ENCODE results near the gene AFF3. TPM values are rescaled to one million over a fixed set of nuclear protein-coding genes. Genes with fewer than 3 reads are reported as not detected.

Gene AFF3
- total and polyA plus RNA-seq, 4 donors = 0.48 to 5.3 (median 2.3) TPM

DNA sequence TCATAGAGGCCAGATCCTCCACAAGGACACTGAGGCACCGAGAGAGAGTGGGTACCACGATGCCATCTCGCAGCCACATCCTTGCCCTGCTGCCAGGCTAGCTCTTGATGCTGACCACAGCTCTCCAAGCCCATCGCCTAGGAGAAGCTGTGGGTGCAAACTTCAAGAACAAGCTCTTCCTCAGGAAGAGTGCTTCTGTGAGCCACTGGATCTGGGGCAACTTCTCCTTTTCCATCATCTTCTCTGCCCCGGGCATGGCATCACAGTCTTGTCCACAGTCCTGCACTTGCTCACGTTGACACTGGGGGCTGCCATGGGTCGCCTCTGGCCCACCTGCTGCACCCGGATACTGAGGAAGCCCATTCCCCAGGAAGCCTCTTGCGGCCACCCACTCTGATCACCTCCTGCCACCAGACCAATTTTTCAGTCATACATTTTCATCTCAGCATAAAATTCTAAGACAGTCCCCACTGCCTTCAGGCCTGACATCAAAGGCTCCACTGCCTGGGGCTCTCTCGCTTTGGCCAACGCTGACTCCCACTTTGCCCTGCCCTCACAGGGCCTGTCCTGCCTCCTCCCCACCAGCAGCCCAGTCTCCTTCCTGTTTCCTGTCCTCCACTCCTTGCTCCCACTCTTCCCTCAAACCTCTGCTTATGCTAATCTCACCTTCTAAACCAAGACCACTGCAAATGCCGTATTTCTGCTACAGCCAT is 243.9 kb downstream of the AFF3 start:
- no peaks in the 10 kb centered on the region for H3K36me3 ChIP-seq (ENCODE audit: control insufficient read depth in 4 of 4, insufficient read depth in 3 of 4, low read depth in 1 of 4, low read length in 3 of 4)
- 80% methylated on average over 12 of the region's 12 CpGs for WGBS
- H3K27ac ChIP-seq (ENCODE audit: low read depth in 1 of 2, low read length in 2 of 2) = peak overlapping the region; percentile 0 to 9

DNA sequence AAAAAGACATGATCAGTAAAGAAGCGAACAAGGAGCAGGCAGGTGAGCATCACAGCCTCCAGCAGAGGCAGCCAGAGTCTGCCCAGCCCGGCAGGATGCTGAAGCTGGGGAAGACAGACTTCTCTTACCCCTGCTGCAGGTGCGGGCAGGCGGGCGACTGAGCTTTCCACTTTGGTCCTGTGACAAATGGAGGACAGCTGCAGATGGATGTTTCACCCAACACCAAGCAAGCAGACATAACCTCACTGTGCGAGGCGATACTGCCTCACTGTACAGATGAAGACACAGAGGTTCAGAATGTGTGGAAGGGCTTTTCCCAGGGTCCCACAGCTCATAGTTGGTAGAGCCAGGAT is 251.0 kb downstream of the AFF3 start:
- TF ChIP-seq FOXA1 (IDR thresholded peaks at IDR 0.05) (no peak), RAD21 (IDR thresholded peaks at IDR 0.05) (no peak)
- WGBS = 95% methylated on average over 7 of the region's 7 CpGs
- H3K27me3 ChIP-seq (ENCODE audit: control insufficient read depth in 4 of 4, insufficient read depth in 4 of 4, low read length in 3 of 4) = no peaks in the 10 kb centered on the region

More for the DNA sequence above, 243.9 kb downstream of the AFF3 start:
- no peak for DNase-seq (ENCODE audit: low spot score)
- Histone ChIP-seq H3K9ac (ENCODE audit: low read depth in 1 of 2, low read length in 2 of 2) (no peak overlapping the region), H3K4me1 (ENCODE audit: control insufficient read depth in 4 of 4, insufficient read depth in 4 of 4, low read length in 3 of 4) (peaks cover 7 to 25% (median 12%) of the 10 kb centered on the region in 4 donors), H3K27me3 (ENCODE audit: control insufficient read depth in 4 of 4, insufficient read depth in 4 of 4, low read length in 3 of 4) (no peaks in the 10 kb centered on the region), H3K9me3 (ENCODE audit: control insufficient read depth in 4 of 4, low read length in 3 of 4) (no peaks in the 10 kb centered on the region), H3K4me3 (ENCODE audit: low read depth in 1 of 3, low read length in 3 of 3) (no peak overlapping the region)
- no peak for TF ChIP-seq FOXA1 (IDR thresholded peaks at IDR 0.05)

DNA sequence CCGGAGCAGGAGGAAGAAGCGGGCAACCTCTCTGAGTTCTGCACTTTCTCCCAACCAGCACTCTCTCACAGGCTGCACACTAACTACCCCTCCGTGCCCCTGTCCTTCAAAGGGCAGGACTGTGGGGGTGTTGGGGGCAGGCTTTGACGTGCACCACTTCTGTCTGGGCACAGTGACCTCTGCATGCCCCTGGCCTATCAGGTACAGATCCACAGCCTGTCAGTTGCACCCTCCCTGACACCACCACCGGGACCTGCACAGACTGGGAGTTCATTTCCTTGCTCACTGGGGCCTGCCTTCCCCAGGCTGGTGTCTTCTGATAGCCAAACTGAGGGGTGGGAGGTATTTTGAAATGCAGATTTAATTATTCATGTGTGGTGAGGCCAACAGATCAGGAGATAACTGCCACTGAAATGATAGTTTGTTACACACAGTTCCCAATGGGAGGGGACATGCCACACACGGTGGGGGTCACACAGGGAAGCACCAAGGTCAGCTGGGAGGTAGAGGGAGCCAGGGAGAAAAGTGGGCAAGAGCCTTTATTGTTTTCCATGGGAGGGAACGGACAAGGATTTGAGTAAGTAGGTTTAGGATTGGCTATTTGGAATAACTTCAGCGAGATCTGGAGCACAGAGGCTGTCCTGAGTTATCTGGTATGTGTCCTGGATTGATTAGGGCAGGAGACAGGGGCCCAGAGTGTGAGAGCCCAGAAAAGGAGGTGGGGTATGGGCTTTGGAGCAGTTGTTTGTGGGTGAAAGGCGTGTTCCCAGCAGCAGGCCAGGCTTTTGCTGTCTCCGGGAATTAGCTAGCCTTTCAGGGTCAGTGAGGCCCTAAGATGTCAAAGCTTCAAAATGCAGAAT is 251.6 kb downstream of the AFF3 start:
- Histone ChIP-seq H3K4me1 (ENCODE audit: control insufficient read depth in 4 of 4, insufficient read depth in 4 of 4, low read length in 3 of 4) (no peaks in the 10 kb centered on the region), H3K36me3 (ENCODE audit: control insufficient read depth in 4 of 4, insufficient read depth in 3 of 4, low read depth in 1 of 4, low read length in 3 of 4) (no peaks in the 10 kb centered on the region), H3K9me3 (ENCODE audit: control insufficient read depth in 4 of 4, low read length in 3 of 4) (no peaks in the 10 kb centered on the region), H3K27me3 (ENCODE audit: control insufficient read depth in 4 of 4, insufficient read depth in 4 of 4, low read length in 3 of 4) (no peaks in the 10 kb centered on the region), H3K4me3 (ENCODE audit: low read depth in 1 of 3, low read length in 3 of 3) (no peak overlapping the region), H3K9ac (ENCODE audit: low read depth in 1 of 2, low read length in 2 of 2) (no peak overlapping the region), H3K27ac (ENCODE audit: low read depth in 1 of 2, low read length in 2 of 2) (no peak overlapping the region)
- TF ChIP-seq HNF4G (IDR thresholded peaks at IDR 0.05) (no peak), RAD21 (IDR thresholded peaks at IDR 0.05) (no peak), YY1 (IDR thresholded peaks at IDR 0.05) (no peak), HNF4A (conservative IDR thresholded peaks at IDR 0.05) (no peak), EGR1 (IDR thresholded peaks at IDR 0.05; ENCODE audit: low read depth in 2 of 2) (no peak), NR2F2 (IDR thresholded peaks at IDR 0.05) (no peak), TAF1 (conservative IDR thresholded peaks at IDR 0.05) (no peak), RXRA (IDR thresholded peaks at IDR 0.05) (no peak)
- TF ChIP-seq, protein P1, sequence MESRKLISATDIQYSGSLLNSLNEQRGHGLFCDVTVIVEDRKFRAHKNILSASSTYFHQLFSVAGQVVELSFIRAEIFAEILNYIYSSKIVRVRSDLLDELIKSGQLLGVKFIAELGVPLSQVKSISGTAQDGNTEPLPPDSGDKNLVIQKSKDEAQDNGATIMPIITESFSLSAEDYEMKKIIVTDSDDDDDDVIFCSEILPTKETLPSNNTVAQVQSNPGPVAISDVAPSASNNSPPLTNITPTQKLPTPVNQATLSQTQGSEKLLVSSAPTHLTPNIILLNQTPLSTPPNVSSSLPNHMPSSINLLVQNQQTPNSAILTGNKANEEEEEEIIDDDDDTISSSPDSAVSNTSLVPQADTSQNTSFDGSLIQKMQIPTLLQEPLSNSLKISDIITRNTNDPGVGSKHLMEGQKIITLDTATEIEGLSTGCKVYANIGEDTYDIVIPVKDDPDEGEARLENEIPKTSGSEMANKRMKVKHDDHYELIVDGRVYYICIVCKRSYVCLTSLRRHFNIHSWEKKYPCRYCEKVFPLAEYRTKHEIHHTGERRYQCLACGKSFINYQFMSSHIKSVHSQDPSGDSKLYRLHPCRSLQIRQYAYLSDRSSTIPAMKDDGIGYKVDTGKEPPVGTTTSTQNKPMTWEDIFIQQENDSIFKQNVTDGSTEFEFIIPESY (IDR thresholded peaks at IDR 0.05) = no peak
- TF ChIP-seq, protein P2, sequence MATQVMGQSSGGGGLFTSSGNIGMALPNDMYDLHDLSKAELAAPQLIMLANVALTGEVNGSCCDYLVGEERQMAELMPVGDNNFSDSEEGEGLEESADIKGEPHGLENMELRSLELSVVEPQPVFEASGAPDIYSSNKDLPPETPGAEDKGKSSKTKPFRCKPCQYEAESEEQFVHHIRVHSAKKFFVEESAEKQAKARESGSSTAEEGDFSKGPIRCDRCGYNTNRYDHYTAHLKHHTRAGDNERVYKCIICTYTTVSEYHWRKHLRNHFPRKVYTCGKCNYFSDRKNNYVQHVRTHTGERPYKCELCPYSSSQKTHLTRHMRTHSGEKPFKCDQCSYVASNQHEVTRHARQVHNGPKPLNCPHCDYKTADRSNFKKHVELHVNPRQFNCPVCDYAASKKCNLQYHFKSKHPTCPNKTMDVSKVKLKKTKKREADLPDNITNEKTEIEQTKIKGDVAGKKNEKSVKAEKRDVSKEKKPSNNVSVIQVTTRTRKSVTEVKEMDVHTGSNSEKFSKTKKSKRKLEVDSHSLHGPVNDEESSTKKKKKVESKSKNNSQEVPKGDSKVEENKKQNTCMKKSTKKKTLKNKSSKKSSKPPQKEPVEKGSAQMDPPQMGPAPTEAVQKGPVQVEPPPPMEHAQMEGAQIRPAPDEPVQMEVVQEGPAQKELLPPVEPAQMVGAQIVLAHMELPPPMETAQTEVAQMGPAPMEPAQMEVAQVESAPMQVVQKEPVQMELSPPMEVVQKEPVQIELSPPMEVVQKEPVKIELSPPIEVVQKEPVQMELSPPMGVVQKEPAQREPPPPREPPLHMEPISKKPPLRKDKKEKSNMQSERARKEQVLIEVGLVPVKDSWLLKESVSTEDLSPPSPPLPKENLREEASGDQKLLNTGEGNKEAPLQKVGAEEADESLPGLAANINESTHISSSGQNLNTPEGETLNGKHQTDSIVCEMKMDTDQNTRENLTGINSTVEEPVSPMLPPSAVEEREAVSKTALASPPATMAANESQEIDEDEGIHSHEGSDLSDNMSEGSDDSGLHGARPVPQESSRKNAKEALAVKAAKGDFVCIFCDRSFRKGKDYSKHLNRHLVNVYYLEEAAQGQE (IDR thresholded peaks at IDR 0.05) = no peak
- TF ChIP-seq, protein P3, sequence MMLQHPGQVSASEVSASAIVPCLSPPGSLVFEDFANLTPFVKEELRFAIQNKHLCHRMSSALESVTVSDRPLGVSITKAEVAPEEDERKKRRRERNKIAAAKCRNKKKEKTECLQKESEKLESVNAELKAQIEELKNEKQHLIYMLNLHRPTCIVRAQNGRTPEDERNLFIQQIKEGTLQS (IDR thresholded peaks at IDR 0.05) = no peak
- TF ChIP-seq, protein P4, sequence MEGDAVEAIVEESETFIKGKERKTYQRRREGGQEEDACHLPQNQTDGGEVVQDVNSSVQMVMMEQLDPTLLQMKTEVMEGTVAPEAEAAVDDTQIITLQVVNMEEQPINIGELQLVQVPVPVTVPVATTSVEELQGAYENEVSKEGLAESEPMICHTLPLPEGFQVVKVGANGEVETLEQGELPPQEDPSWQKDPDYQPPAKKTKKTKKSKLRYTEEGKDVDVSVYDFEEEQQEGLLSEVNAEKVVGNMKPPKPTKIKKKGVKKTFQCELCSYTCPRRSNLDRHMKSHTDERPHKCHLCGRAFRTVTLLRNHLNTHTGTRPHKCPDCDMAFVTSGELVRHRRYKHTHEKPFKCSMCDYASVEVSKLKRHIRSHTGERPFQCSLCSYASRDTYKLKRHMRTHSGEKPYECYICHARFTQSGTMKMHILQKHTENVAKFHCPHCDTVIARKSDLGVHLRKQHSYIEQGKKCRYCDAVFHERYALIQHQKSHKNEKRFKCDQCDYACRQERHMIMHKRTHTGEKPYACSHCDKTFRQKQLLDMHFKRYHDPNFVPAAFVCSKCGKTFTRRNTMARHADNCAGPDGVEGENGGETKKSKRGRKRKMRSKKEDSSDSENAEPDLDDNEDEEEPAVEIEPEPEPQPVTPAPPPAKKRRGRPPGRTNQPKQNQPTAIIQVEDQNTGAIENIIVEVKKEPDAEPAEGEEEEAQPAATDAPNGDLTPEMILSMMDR (IDR thresholded peaks at IDR 0.05; ENCODE audit: low read depth, low read length, missing input control) = no peak
- DNase-seq (ENCODE audit: low spot score) = no peak
- WGBS = 78% methylated on average over 10 of the region's 10 CpGs

More for the DNA sequence above, 251.0 kb downstream of the AFF3 start:
- no peak overlapping the region for H3K4me3 ChIP-seq (ENCODE audit: low read depth in 1 of 3, low read length in 3 of 3)
- no peak for DNase-seq (ENCODE audit: low spot score)
- H3K36me3 ChIP-seq (ENCODE audit: control insufficient read depth in 4 of 4, insufficient read depth in 3 of 4, low read depth in 1 of 4, low read length in 3 of 4) = no peaks in the 10 kb centered on the region
- no peaks in the 10 kb centered on the region for H3K4me1 ChIP-seq (ENCODE audit: control insufficient read depth in 4 of 4, insufficient read depth in 4 of 4, low read length in 3 of 4)
- H3K27ac ChIP-seq (ENCODE audit: low read depth in 1 of 2, low read length in 2 of 2) = no peak overlapping the region
- H3K9me3 ChIP-seq (ENCODE audit: control insufficient read depth in 4 of 4, low read length in 3 of 4) = no peaks in the 10 kb centered on the region
- H3K9ac ChIP-seq (ENCODE audit: low read depth in 1 of 2, low read length in 2 of 2) = no peak overlapping the region

Measured in liver (tissue), 9 donors.